HCT116 (cell line): ENCODE results near the gene PIGA. TPM values are rescaled to one million over a fixed set of nuclear protein-coding genes. Genes with fewer than 3 reads are reported as not detected.

ENCODE experiments used
- ATAC-seq: fragments of 200-7000 bp; cut with Tn5 transposase; 2 replicates; pipeline ENCODE4 v1.9.1; 2020; ENCODE audit warnings: mild to moderate bottlenecking, moderate library complexity
- BruUV-seq: library from RNA; stranded (reverse); fragments of 400-500 nt; replicated peaks from 2 replicates; lab custom pipeline; 2021; lab: Mats Ljungman, UMichigan
- CTCF ChIA-PET: fragments of 300-600 bp; sonication (Branson Sonifier 250); formaldehyde crosslinking; loops from one replicate; lab custom pipeline; 2021; ENCODE audit warnings: antibody characterized with exemption; lab: Charles Lee
- POLR2A ChIA-PET: fragments of 300-600, 350-600 bp; sonication (Branson Sonifier 250); formaldehyde crosslinking; loops from one replicate; lab custom pipeline; 2021; ENCODE audit warnings: antibody characterized with exemption; lab: Charles Lee
- RAD21 ChIA-PET, 2 experiments: fragments of 300-600 bp; sonication (Branson Sonifier 250); formaldehyde crosslinking; loops; one replicate each; lab custom pipeline; 2023; ENCODE audit warnings: low total read pairs in 2 of 2; ENCODE audit not compliant: uncharacterized antibody in 2 of 2, unreplicated experiment in 2 of 2, low non-redundant PET in 1 of 2; lab: Charles Lee
- DNase-seq: peaks from one replicate; pipeline ENCODE4 v3.0.0-alpha.2; 2010; ENCODE audit warnings: low read depth, low spot score
- H2AFZ ChIP-seq: fragments of 200-600 bp; shearing (Covaris generic), sonication (generic); 2 replicates; pipeline ENCODE4 v1.6.1; 2017; ENCODE audit warnings: low read depth, mixed run types, mixed read lengths, antibody characterized with exemption, low read length; ENCODE audit not compliant: poor library complexity, severe bottlenecking
- H3K27ac ChIP-seq: 2 replicates; pipeline ENCODE4 v1.5.1; 2012; ENCODE audit warnings: low read depth, low read length
- H3K27me3 ChIP-seq: fragments of 200-600 bp; sonication (generic); 2 replicates; pipeline ENCODE4 v1.6.1; 2016; ENCODE audit warnings: mixed run types, low read length, mixed read lengths; ENCODE audit not compliant: insufficient read depth
- H3K36me3 ChIP-seq, 2 experiments: fragments of 200-500 bp in 1 of 2; fragments of 200-600 bp in 1 of 2; sonication (Bioruptor generic) in 1 of 2; sonication (generic) in 1 of 2; 2 replicates each; pipeline versions ENCODE4 v1.5.1 to v1.6.1; 2014 to 2016; ENCODE audit warnings: low read length in 2 of 2, inconsistent platforms in 1 of 2, mixed read lengths in 1 of 2, mixed run types in 1 of 2; ENCODE audit not compliant: insufficient read depth in 2 of 2, control insufficient read depth in 1 of 2
- H3K4me1 ChIP-seq, 2 experiments: fragments of 200-600 bp in 1 of 2; sonication (generic) in 1 of 2; 2 replicates each; pipeline versions ENCODE4 v1.5.1 to v1.6.1; 2012 to 2017; ENCODE audit warnings: low read length in 2 of 2, inconsistent platforms in 1 of 2, mild to moderate bottlenecking in 1 of 2, mixed read lengths in 1 of 2, mixed run types in 1 of 2, moderate library complexity in 1 of 2; ENCODE audit not compliant: insufficient read depth in 2 of 2, control insufficient read depth in 1 of 2
- H3K4me2 ChIP-seq: fragments of 200-600 bp; sonication (generic); 2 replicates; pipeline ENCODE4 v1.6.1; 2017; ENCODE audit warnings: mixed run types, low read length, mixed read lengths
- H3K4me3 ChIP-seq, 2 experiments: fragments of 200-600 bp in 1 of 2; sonication (generic) in 1 of 2; replicated peaks in 1 of 2; 2 replicates each; pipeline ENCODE4 v1.5.1; 2011 to 2016; ENCODE audit warnings: low read length in 2 of 2, control low read depth in 1 of 2, low read depth in 1 of 2, mild to moderate bottlenecking in 1 of 2, mixed read lengths in 1 of 2, mixed run types in 1 of 2
- H3K79me2 ChIP-seq: fragments of 200-600 bp; sonication (generic); 2 replicates; pipeline ENCODE4 v1.6.1; 2017; ENCODE audit warnings: mild to moderate bottlenecking, mixed run types, low read length, moderate library complexity, mixed read lengths; ENCODE audit not compliant: insufficient read depth
- H3K9ac ChIP-seq: fragments of 200-600 bp; sonication (generic); 2 replicates; pipeline ENCODE4 v1.6.1; 2016; ENCODE audit warnings: low read length, mixed read lengths
- H3K9me2 ChIP-seq: fragments of 200-600 bp; sonication (generic), shearing (Covaris generic); 2 replicates; pipeline ENCODE4 v1.6.1; 2017; ENCODE audit warnings: mixed run types, mild to moderate bottlenecking, moderate library complexity; ENCODE audit not compliant: insufficient read depth
- H3K9me3 ChIP-seq, 2 experiments: fragments of 200-500 bp in 1 of 2; fragments of 200-600 bp in 1 of 2; sonication (Bioruptor generic) in 1 of 2; sonication (generic) in 1 of 2; 2 replicates each; pipeline ENCODE4 v1.6.1; 2014 to 2017; ENCODE audit warnings: low read length in 2 of 2, mixed read lengths in 2 of 2, inconsistent platforms in 1 of 2, low read depth in 1 of 2, mild to moderate bottlenecking in 1 of 2, mixed run types in 1 of 2, moderate library complexity in 1 of 2; ENCODE audit not compliant: control insufficient read depth in 1 of 2, insufficient read depth in 1 of 2
- H4K20me1 ChIP-seq: fragments of 200-600 bp; sonication (generic), shearing (Covaris generic); 2 replicates; pipeline ENCODE4 v1.6.1; 2017; ENCODE audit warnings: mixed run types, mild to moderate bottlenecking, moderate library complexity; ENCODE audit not compliant: insufficient read depth
- CBX3 ChIP-seq: IDR thresholded peaks from 2 replicates; pipeline ENCODE4 v1.6.1; 2012; ENCODE audit warnings: low read depth
- CEBPB ChIP-seq: IDR thresholded peaks from 2 replicates; pipeline ENCODE4 v1.6.1; 2012; ENCODE audit warnings: low read depth
- EGR1 ChIP-seq: IDR thresholded peaks from 2 replicates; pipeline ENCODE4 v1.6.1; 2012; ENCODE audit warnings: low read depth
- ELF1 ChIP-seq: IDR thresholded peaks from 2 replicates; pipeline ENCODE4 v1.6.1; 2012; ENCODE audit warnings: low read depth, borderline replicate concordance
- EZH2phosphoT487 ChIP-seq: fragments of 200-600 bp; IDR thresholded peaks from 2 replicates; pipeline ENCODE4 v1.6.1; 2018; ENCODE audit warnings: antibody characterized with exemption, borderline replicate concordance
- FOSL1 ChIP-seq: IDR thresholded peaks from 2 replicates; pipeline ENCODE4 v1.6.1; 2012; ENCODE audit warnings: low read depth
- MAX ChIP-seq: IDR thresholded peaks from 2 replicates; pipeline ENCODE4 v1.6.1; 2012
- POLR2A ChIP-seq: IDR thresholded peaks from 2 replicates; pipeline ENCODE4 v1.7.0; 2011; ENCODE audit warnings: borderline replicate concordance; ENCODE audit not compliant: insufficient read depth, insufficient read length; ENCODE audit errors: extremely low read depth
- POLR2AphosphoS5 ChIP-seq: IDR thresholded peaks from 2 replicates; pipeline ENCODE4 v1.6.1; 2011; ENCODE audit warnings: mild to moderate bottlenecking, low read depth, low read length, moderate library complexity
- RAD21 ChIP-seq: IDR thresholded peaks from 2 replicates; pipeline ENCODE4 v1.6.1; 2012; ENCODE audit warnings: low read depth, mild to moderate bottlenecking
- REST ChIP-seq: IDR thresholded peaks from 2 replicates; pipeline ENCODE4 v1.6.1; 2012; ENCODE audit warnings: low read depth
- SP1 ChIP-seq: IDR thresholded peaks from 2 replicates; pipeline ENCODE4 v1.6.1; 2012; ENCODE audit warnings: low read depth
- SRF ChIP-seq: IDR thresholded peaks from 2 replicates; pipeline ENCODE4 v1.6.1; 2012; ENCODE audit warnings: low read depth
- TCF7L2 ChIP-seq: IDR thresholded peaks from 2 replicates; pipeline ENCODE4 v1.7.0; 2011; ENCODE audit warnings: borderline replicate concordance, inconsistent platforms; ENCODE audit not compliant: insufficient read depth, insufficient read length; ENCODE audit errors: extremely low read depth
- ZFX ChIP-seq: fragments of 450-650 bp; IDR thresholded peaks from 2 replicates; pipeline ENCODE4 v1.6.1; 2017
- ZNF274 ChIP-seq: fragments of 200-500 bp; sonication (Bioruptor generic); IDR thresholded peaks from 2 replicates; pipeline ENCODE4 v1.6.1; 2014; ENCODE audit warnings: mild to moderate bottlenecking, low read depth, low read length, inconsistent platforms
- intact Hi-C: fragments of 100-400 bp; cut with micrococcal nuclease; formaldehyde crosslinking; loops from 2 replicates; pipeline ENCODE4 v1.10.0; 2022
- total RNA-seq: library from RNA; stranded (reverse); gene quantifications from one replicate; pipeline ENCODE4 v1.2.1, GENCODE V29; 2021; ENCODE audit not compliant: unreplicated experiment
- TF ChIP-seq, protein P1 (sequence below): IDR thresholded peaks from 2 replicates; pipeline ENCODE4 v1.6.1; 2012

PIGA gene
- total RNA-seq, 1 experiment from 2014 or later: 12.7 TPM

GRCh38 chrX:15322072-15322471 lies 13.3 kb downstream of the PIGA start (continued):
- no peak for TF ChIP-seq FOSL1
- TF ChIP-seq CBX3: no peak
- TF ChIP-seq SRF: no peak
- TF ChIP-seq TCF7L2: no peak
- no peak for TF ChIP-seq EGR1
- TF ChIP-seq REST: no peak

DNA sequence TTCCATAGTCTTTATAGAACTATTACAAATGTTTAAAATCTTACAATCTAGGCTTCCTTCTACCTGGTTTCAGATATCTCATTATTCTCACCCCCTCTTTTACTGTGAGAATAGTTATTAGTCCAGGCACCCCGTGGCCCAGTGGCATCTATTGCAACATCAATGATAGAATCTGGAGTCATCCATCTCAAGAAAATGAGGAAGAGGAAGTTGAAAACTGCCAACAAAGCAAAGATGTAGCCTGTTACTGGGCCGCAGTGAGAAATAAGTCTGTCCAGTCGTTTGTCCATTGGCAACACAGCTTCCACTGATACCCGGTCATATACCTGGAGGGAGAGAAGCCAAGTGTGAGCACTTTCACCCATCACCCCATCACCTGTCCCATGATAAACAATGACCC lies 13.9 kb downstream of the PIGA start:
- intact Hi-C loops: no loop called here
- H3K27me3 ChIP-seq: no peaks in the 10 kb centered on the region
- POLR2A ChIA-PET: no interaction called here
- TF ChIP-seq MAX (no peak), CEBPB (no peak), EGR1 (no peak), ELF1 (no peak), ZNF274 (no peak), SRF (no peak), POLR2A (no peak), REST (no peak), CBX3 (no peak), ZFX (no peak), FOSL1 (no peak), EZH2phosphoT487 (no peak), SP1 (no peak), RAD21 (no peak), TCF7L2 (no peak), POLR2AphosphoS5 (no peak)
- TF ChIP-seq, protein P1, sequence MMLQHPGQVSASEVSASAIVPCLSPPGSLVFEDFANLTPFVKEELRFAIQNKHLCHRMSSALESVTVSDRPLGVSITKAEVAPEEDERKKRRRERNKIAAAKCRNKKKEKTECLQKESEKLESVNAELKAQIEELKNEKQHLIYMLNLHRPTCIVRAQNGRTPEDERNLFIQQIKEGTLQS: no peak

More for the DNA sequence above, 13.9 kb downstream of the PIGA start:
- Histone ChIP-seq H3K4me3 (no peak overlapping the region), H2AFZ (no peak overlapping the region), H4K20me1 (no peaks in the 10 kb centered on the region), H3K9me3 (no peaks in the 10 kb centered on the region), H3K9ac (no peak overlapping the region), H3K9me2 (no peaks in the 10 kb centered on the region), H3K79me2 (no peaks in the 10 kb centered on the region), H3K36me3 (no peaks in the 10 kb centered on the region; a peak in 1 of 4 replicates), H3K27ac (no peak overlapping the region), H3K4me1 (no peaks in the 10 kb centered on the region), H3K4me2 (no peak overlapping the region)
- ChIA-PET CTCF (no interaction called here), RAD21 (no interaction called here)
- ATAC-seq (no peak), DNase-seq (no peak)
- no TSS peak for BruUV-seq
